ENCODE results near the gene WDFY1.

The WDFY1 gene

GRCh38 chr2:223901854-223902253 is 43.3 kb downstream of the WDFY1 start:
- H3K4me3 ChIP-seq (ENCODE audit: low read depth, low read length): no peak overlapping the region
- no peak for DNase-seq (ENCODE audit: low read depth)
- TF ChIP-seq CTCF (IDR thresholded peaks at IDR 0.05; ENCODE audit: low read depth, low read length) (no peak), POLR2A (IDR thresholded peaks at IDR 0.05; ENCODE audit: extremely low read depth, insufficient read length) (no peak)

- no peak overlapping the region for H3K4me3 ChIP-seq (ENCODE audit: low read depth, low read length)
- no peak for DNase-seq (ENCODE audit: low read depth)
- TF ChIP-seq MAX (IDR thresholded peaks at IDR 0.05; ENCODE audit: low read depth, low read length) (no peak), CTCF (IDR thresholded peaks at IDR 0.05; ENCODE audit: low read depth, low read length) (no peak)
Observed at GRCh38 chr2:223901311-223901710, 43.8 kb downstream of the WDFY1 start.

GRCh38 chr2:223900531-223900930 is 44.6 kb downstream of the WDFY1 start:
- TF ChIP-seq MAX (IDR thresholded peaks at IDR 0.05; ENCODE audit: low read depth, low read length): no peak
- TF ChIP-seq MYC (IDR thresholded peaks at IDR 0.05; ENCODE audit: low read depth, low read length): no peak
- no peak for TF ChIP-seq POLR2A (IDR thresholded peaks at IDR 0.05; ENCODE audit: extremely low read depth, insufficient read length)
- no peak for TF ChIP-seq CTCF (IDR thresholded peaks at IDR 0.05; ENCODE audit: low read depth, low read length)

DNA sequence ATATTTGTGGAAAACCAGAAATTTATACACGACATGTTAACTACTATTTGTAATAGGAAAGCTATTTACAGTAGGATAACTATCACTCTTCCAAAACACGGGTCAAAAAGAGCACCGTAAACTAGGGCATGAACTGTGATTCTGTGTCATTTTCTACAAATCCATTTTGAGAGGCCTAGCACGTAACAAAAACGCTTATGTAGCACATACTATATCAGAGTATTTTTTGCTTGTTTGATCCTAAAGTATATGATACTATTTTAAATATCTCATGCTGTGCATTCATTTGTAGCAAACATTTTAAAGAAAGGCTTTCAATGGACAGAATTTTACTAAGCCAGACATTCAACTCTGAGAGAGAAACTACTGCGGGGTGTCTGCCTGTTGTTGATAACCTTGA is 45.1 kb downstream of the WDFY1 start:
- no peak overlapping the region for H3K4me3 ChIP-seq (ENCODE audit: low read depth, low read length)
- TF ChIP-seq POLR2A (IDR thresholded peaks at IDR 0.05; ENCODE audit: extremely low read depth, insufficient read length): no peak
- TF ChIP-seq MAX (IDR thresholded peaks at IDR 0.05; ENCODE audit: low read depth, low read length): no peak
- no peak for TF ChIP-seq MYC (IDR thresholded peaks at IDR 0.05; ENCODE audit: low read depth, low read length)
- no peak for TF ChIP-seq CTCF (IDR thresholded peaks at IDR 0.05; ENCODE audit: low read depth, low read length)
- no peak for DNase-seq (ENCODE audit: low read depth)

More at GRCh38 chr2:223900531-223900930, 44.6 kb downstream of the WDFY1 start:
- no peak overlapping the region for H3K4me3 ChIP-seq (ENCODE audit: low read depth, low read length)
- no peak for DNase-seq (ENCODE audit: low read depth)

DNA sequence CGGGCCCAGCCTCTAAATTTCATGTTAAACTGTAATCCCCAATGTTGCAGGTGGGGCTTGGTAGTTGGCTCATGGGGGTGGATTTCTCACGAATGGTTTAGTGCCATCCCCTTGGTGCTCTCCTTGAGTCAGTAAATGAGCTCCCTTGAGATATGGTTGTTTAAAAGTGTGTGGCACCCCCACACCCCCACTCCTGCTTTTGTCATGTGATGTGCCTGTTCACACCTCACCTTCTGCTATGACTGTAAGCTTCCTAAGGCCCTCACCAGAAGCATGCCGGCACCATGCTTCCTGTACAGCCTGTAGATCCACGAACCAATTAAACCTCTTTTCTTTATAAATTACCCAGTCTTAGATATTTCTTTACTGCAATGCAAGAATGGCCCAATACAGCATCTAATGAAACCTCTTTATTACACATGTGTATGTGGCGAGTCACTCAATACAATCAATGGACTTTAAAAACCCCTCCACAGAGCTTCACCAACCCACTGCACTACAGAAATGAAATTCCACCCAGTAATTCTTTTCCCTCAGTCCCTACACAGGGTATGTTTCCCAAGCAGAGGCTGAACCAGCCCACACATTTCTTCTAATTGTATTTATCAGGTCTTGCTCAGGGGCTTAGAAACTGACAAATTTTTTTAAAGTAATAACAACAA is 47.3 kb downstream of the WDFY1 start:
- no peak for DNase-seq (ENCODE audit: low read depth)
- H3K4me3 ChIP-seq (ENCODE audit: low read depth, low read length): no peak overlapping the region
- TF ChIP-seq MAX (IDR thresholded peaks at IDR 0.05; ENCODE audit: low read depth, low read length) (no peak), MYC (IDR thresholded peaks at IDR 0.05; ENCODE audit: low read depth, low read length) (no peak), POLR2A (IDR thresholded peaks at IDR 0.05; ENCODE audit: extremely low read depth, insufficient read length) (no peak), CTCF (IDR thresholded peaks at IDR 0.05; ENCODE audit: low read depth, low read length) (no peak)

DNA sequence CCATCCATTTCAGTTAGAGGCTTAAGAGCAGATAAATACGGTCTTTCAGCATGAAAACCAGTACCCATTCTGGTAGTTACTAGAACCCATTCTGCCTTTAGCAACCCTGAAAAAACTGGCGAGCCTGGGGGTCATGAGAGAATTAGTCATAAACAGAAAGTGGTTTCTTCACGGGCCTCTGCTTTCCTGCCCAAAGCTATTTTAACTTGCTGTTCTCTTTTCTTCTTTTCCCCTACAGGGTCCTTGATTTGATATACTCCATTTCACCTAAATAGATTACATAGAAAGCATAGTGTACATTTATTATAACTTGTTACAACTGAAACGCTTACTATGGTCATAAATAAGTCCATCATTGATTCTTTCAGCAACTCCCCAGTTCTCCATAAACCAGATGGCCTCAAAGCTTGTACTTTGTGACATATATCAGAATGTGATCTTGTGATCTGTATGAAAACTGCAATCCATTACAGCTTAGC is 48.3 kb downstream of the WDFY1 start:
- DNase-seq (ENCODE audit: low read depth): peak; percentile 58
- no peak overlapping the region for H3K4me3 ChIP-seq (ENCODE audit: low read depth, low read length)

More for the DNA sequence above, 48.3 kb downstream of the WDFY1 start:
- no peak for TF ChIP-seq MAX (IDR thresholded peaks at IDR 0.05; ENCODE audit: low read depth, low read length)
- TF ChIP-seq POLR2A (IDR thresholded peaks at IDR 0.05; ENCODE audit: extremely low read depth, insufficient read length): no peak
- TF ChIP-seq CTCF (IDR thresholded peaks at IDR 0.05; ENCODE audit: low read depth, low read length): no peak
- no peak for TF ChIP-seq MYC (IDR thresholded peaks at IDR 0.05; ENCODE audit: low read depth, low read length)

All from NB4 (cell line).